ENCODE results near the gene JPH2. TPM values are rescaled to one million over a fixed set of nuclear protein-coding genes. Genes with fewer than 3 reads are reported as not detected.

JPH2 gene
- total RNA-seq, 6 experiments from 2014 or later: 0.09 to 0.31 (median 0.10) TPM; not detected in 1

DNA sequence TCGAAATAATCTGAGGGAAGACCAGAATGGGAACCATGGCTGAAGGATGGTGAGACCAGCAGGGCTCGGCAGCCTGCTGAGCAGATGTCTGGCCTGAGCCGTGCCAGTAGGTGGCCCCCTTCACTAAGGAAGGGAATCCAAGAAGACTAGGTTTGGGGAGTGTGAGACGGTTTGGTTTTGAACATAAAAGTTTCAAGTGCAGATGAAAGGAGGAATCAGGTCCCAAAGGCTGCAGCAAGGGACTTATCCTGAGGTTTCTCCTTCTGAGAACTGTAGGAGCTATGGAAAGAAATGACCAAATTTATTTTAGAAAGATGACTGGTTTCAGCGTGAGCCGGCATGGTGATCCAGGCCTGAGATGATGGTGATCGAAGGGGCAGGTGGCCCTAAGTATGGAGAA, 28.1 kb upstream of the JPH2 start:
- H3K9me3 ChIP-seq: no peaks in the 10 kb centered on the region
- intact Hi-C loops (cut with DNase I): loop anchor here (5.0 to 10.0 kb wide), 2 partner anchors 97 to 270 kb away; partner anchors contain the start of gene FITM2 (in 1 of the 2)
- H3K27me3 ChIP-seq: no peaks in the 10 kb centered on the region
- 46% methylated on average over 7 of the region's 7 CpGs for WGBS (ENCODE audit: insufficient coverage, low coverage, low lambda C conversion rate, missing lambda C conversion rate)
- peaks cover 0 to 21% (median 5%) of the 10 kb centered on the region in 4 donors for H3K4me1 ChIP-seq
- no peak overlapping the region for H3K4me3 ChIP-seq
- peaks cover 0 to 6% (median 0%) of the 10 kb centered on the region in 4 donors for H3K36me3 ChIP-seq
- peak; percentile 70 to 76 (median 75) for DNase-seq
- peak; percentile 73 to 87 (median 82) for TF ChIP-seq CTCF (IDR thresholded peaks at IDR 0.05)
- TF ChIP-seq POLR2A (IDR thresholded peaks at IDR 0.05): no peak
- peak; percentile 14 to 42 (median 34) for ATAC-seq
- no peak overlapping the region for H3K27ac ChIP-seq

GRCh38 chr20:44212792-44213191, 25.8 kb upstream of the JPH2 start:
- WGBS (ENCODE audit: insufficient coverage, low coverage, low lambda C conversion rate, missing lambda C conversion rate): 89% methylated on average over 4 of the region's 4 CpGs
- intact Hi-C loops (cut with DNase I): loop anchor here in 1 of 2 donors (10.0 kb wide), 1 partner anchor 272 kb away; no protein-coding TSS in a partner anchor
- Histone ChIP-seq H3K27me3 (no peaks in the 10 kb centered on the region), H3K27ac (no peak overlapping the region), H3K36me3 (peaks cover 0 to 6% (median 0%) of the 10 kb centered on the region in 4 donors), H3K9me3 (no peaks in the 10 kb centered on the region), H3K4me1 (peaks cover 0 to 34% (median 6%) of the 10 kb centered on the region in 4 donors), H3K4me3 (no peak overlapping the region)
- ATAC-seq (no peak), DNase-seq (no peak)
- TF ChIP-seq CTCF (IDR thresholded peaks at IDR 0.05) (no peak), POLR2A (IDR thresholded peaks at IDR 0.05) (no peak)

DNA sequence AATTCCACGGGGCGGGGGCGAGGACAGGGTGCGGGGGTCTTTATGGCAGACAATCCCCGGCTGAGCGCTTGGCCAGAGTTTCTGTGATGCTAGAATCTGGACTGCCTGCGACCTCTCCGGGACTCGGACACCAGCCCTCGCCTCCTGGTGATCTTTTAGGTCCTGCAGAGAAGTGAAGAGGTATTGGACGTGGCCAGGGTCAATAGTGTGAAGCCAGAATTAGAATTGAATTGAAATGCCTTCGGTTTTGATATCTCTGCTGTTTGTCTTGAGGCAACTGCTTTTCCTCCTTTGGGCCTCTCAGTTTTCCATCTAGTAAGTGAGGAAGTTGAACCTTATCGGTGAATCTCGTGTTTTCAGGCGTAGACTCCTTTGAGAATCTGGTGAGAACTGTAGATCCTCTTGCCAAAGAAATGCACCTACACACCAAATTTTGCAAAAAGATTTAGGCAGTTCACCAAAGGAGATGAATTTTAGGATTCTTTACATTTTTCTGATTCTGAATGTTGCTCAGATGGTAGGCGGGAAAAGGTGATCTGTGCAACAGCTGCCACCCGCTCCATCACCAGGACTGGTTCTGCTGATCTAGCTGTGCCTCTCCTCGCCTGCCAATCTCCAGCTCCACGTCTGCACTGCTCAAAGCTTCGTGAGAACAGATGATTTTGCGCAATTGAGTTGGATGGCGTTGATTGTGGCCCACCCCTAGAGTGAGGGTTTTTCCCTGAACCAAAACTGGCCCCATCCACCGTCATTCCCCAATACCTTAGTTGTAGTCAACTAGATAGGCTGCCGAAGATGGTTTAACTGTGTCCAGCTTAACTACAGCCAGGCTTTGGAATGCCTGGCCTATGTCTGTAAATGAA, 24.4 kb upstream of the JPH2 start:
- H3K36me3 ChIP-seq: peaks cover 0 to 3% (median 0%) of the 10 kb centered on the region in 4 donors
- peak in 1 of 3 donors; percentile 31 for DNase-seq
- no peak for ATAC-seq
- no peaks in the 10 kb centered on the region for H3K27me3 ChIP-seq
- no peaks in the 10 kb centered on the region for H3K9me3 ChIP-seq
- peaks cover 0 to 44% (median 7%) of the 10 kb centered on the region in 4 donors for H3K4me1 ChIP-seq
- peak overlapping the region; percentile 65 to 94 (median 71) for H3K4me3 ChIP-seq
- intact Hi-C loops (cut with DNase I): loop anchor here in 1 of 2 donors (10.0 kb wide), 1 partner anchor 273 kb away; no protein-coding TSS in a partner anchor
- H3K27ac ChIP-seq: peak overlapping the region; percentile 83 to 97 (median 91)
- TF ChIP-seq POLR2A (IDR thresholded peaks at IDR 0.05) (no peak), CTCF (IDR thresholded peaks at IDR 0.05) (no peak)
- 11% methylated on average over 20 of the region's 24 CpGs for WGBS (ENCODE audit: insufficient coverage, low coverage, low lambda C conversion rate, missing lambda C conversion rate)

GRCh38 chr20:44210406-44211176, 23.6 kb upstream of the JPH2 start, which contains the start of gene OSER1:
Gene OSER1 (minus strand): TSS chr20:44210771. CDS start chr20:44206957, 3,814 bp downstream.
- peak within 1 kb of the TSS; percentile 94 to 97 (median 96) for H3K27ac ChIP-seq
- DNase-seq: peak; percentile 97 to 98 (median 98)
- H3K4me3 ChIP-seq: peak within 1 kb of the TSS; percentile 76 to 94 (median 89)
- H3K27me3 ChIP-seq: no peaks in the 10 kb centered on the region
- TF ChIP-seq POLR2A (IDR thresholded peaks at IDR 0.05) (peak; percentile 96), CTCF (IDR thresholded peaks at IDR 0.05) (peak in 1 of 4 donors; percentile 3)
- WGBS (ENCODE audit: insufficient coverage, low coverage, low lambda C conversion rate, missing lambda C conversion rate): 1% methylated on average over 12 of the region's 79 CpGs
- H3K36me3 ChIP-seq: no peaks in the 10 kb centered on the region
- peaks cover 0 to 47% (median 9%) of the 10 kb centered on the region in 4 donors for H3K4me1 ChIP-seq
- no peaks in the 10 kb centered on the region for H3K9me3 ChIP-seq
- ATAC-seq: peak; percentile 87 to 95 (median 91)
- intact Hi-C loops (cut with DNase I): loop anchor here in 1 of 2 donors (10.0 kb wide), 1 partner anchor 274 kb away; no protein-coding TSS in a partner anchor
